ENCODE results near the gene WNT9A. TPM values are rescaled to one million over a fixed set of nuclear protein-coding genes. Genes with fewer than 3 reads are reported as not detected.

WNT9A gene
- total and polyA plus RNA-seq, 5 donors, result 0.60 to 1.8 (median 0.71) TPM

DNA sequence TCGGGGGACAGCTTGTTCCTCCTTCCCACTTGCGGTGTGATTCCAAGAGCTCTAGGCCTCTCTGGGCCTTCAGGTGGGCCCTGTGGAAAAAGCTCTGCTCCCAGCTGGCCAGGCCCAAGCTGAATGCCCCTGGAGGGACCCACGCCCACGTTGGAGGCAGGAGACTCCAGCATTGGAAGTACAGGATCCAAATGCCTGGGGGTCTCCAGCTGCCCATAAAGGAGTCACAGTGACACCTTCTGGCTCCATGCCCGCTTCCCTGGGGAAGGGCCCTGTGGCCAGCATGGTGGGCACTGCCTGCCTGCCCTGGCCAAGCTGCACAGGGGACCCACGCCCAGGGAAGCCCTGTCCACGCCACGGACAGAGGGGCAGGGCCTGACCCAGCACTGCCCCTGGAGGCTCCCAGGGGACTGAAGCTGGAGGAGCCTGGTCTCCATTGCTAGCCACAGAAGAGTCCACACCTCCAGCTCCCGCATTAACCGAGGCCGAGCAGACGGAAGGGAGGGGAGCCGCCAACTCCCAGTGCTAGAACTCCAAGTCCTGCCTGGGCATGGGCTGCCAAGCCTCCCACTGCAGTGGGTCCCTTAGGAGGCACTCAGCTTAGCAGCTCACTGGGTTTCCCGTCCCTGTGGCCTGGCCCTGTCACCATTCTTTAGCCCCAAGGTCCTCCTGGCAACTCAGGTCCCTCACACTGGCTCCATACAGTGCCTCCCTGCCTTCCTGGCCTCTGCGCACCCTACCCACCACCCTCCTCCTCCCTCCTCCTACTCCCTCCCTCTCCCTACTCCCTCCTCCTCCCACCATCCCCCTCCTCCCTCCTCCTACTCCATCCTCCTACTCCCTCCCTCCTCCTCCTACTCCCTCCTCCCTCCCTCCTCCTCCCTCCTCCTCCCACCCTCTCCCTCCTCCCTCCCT, 41.9 kb downstream of the WNT9A start:
- intact Hi-C loops (cut with DNase I), result no loop called here
- no peaks in the 10 kb centered on the region for H3K27me3 ChIP-seq (ENCODE audit: control insufficient read depth, insufficient read depth)
- no peaks in the 10 kb centered on the region for H3K9me3 ChIP-seq (ENCODE audit: control insufficient read depth, low read length)
- H3K27ac ChIP-seq (ENCODE audit: low read length), result no peak overlapping the region
- H3K4me3 ChIP-seq (ENCODE audit: low read length), result no peak overlapping the region
- no peaks in the 10 kb centered on the region for H3K4me1 ChIP-seq (ENCODE audit: control insufficient read depth, insufficient read depth, low read length)
- ATAC-seq, result no peak
- DNase-seq, result peak in 2 of 3 donors; percentile 49 to 55
- WGBS, result 76% methylated on average over 15 of the region's 15 CpGs

GRCh38 chr1:227904541-227905335, 43.0 kb downstream of the WNT9A start:
- 89% methylated on average over 14 of the region's 14 CpGs for WGBS
- ATAC-seq, result no peak
- DNase-seq, result peak; percentile 4 to 40 (median 20)
- Histone ChIP-seq H3K9me3 (ENCODE audit: control insufficient read depth, low read length) (no peaks in the 10 kb centered on the region), H3K27me3 (ENCODE audit: control insufficient read depth, insufficient read depth) (no peaks in the 10 kb centered on the region), H3K27ac (ENCODE audit: low read length) (no peak overlapping the region), H3K4me3 (ENCODE audit: low read length) (no peak overlapping the region), H3K4me1 (ENCODE audit: control insufficient read depth, insufficient read depth, low read length) (no peaks in the 10 kb centered on the region)
- intact Hi-C loops (cut with DNase I), result no loop called here

DNA sequence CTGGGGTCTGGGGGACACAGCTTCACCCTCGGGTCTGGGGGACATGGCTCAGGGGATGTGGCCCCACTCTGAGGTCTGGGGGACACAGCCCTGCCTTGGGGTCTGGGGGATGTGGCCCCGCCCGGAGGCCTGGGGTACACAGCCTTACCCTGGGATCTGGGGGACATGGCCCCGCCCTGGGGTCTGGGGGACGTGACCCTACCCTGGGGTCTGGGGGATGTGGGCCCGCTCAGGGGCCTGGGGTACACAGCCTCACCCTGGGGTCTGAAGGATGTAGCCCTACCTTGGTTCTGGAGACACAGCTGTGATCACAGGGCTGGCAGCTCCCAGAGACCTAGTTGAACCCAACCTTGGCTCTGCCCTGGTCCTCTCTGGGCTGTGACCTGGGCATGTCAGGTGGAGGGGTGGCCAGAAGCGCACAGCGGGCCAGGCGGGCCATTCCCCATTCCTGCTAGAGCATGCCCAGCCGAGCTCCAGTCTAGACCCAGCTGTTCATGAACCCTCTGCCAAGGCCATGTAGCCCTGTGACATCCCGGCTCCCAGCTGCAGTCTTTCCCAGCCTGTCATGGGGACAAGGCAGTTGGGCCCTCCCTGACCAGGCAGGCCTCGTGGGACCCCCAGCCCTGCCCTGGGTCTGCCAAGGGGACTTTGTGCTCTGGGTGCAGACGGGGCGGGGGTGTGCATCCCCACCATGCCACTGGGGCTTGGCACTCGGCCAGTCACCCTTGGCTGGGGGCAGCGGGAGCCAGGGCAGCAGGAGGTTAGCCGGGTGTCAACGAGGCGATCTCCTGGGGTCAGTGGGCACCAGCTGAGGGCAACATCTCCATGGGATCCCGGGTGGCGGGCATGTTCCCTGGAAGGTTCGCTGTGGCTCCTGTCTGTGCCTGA, 43.9 kb downstream of the WNT9A start:
- Histone ChIP-seq H3K4me3 (ENCODE audit: low read length) (no peak overlapping the region), H3K4me1 (ENCODE audit: control insufficient read depth, insufficient read depth, low read length) (no peaks in the 10 kb centered on the region), H3K27me3 (ENCODE audit: control insufficient read depth, insufficient read depth) (no peaks in the 10 kb centered on the region), H3K9me3 (ENCODE audit: control insufficient read depth, low read length) (no peaks in the 10 kb centered on the region), H3K27ac (ENCODE audit: low read length) (no peak overlapping the region)
- 87% methylated on average over 22 of the region's 22 CpGs for WGBS
- ATAC-seq (no peak), DNase-seq (peak; percentile 9 to 59 (median 40))
- intact Hi-C loops (cut with DNase I), result no loop called here

GRCh38 chr1:227903061-227903521, 44.6 kb downstream of the WNT9A start:
- Histone ChIP-seq H3K27ac (ENCODE audit: low read length) (no peak overlapping the region), H3K4me3 (ENCODE audit: low read length) (no peak overlapping the region), H3K9me3 (ENCODE audit: control insufficient read depth, low read length) (no peaks in the 10 kb centered on the region), H3K4me1 (ENCODE audit: control insufficient read depth, insufficient read depth, low read length) (no peaks in the 10 kb centered on the region), H3K27me3 (ENCODE audit: control insufficient read depth, insufficient read depth) (no peaks in the 10 kb centered on the region)
- peak; percentile 9 to 47 (median 44) for DNase-seq
- peak in 1 of 2 donors; percentile 9 for ATAC-seq
- intact Hi-C loops (cut with DNase I), result no loop called here
- WGBS, result 92% methylated on average over 9 of the region's 9 CpGs

- Histone ChIP-seq H3K4me3 (ENCODE audit: low read length) (no peak overlapping the region), H3K27me3 (ENCODE audit: control insufficient read depth, insufficient read depth) (no peaks in the 10 kb centered on the region), H3K4me1 (ENCODE audit: control insufficient read depth, insufficient read depth, low read length) (no peaks in the 10 kb centered on the region), H3K27ac (ENCODE audit: low read length) (no peak overlapping the region), H3K9me3 (ENCODE audit: control insufficient read depth, low read length) (no peaks in the 10 kb centered on the region)
- DNase-seq, result peak in 2 of 3 donors; percentile 6 to 32
- whole genome bisulfite sequencing, result 89% methylated on average over 9 of the region's 9 CpGs
- no peak for ATAC-seq
- intact Hi-C loops (cut with DNase I), result no loop called here
Observed at GRCh38 chr1:227902641-227902990, 45.1 kb downstream of the WNT9A start.

GRCh38 chr1:227901906-227902640, 45.7 kb downstream of the WNT9A start:
- Histone ChIP-seq H3K27ac (ENCODE audit: low read length) (no peak overlapping the region), H3K27me3 (ENCODE audit: control insufficient read depth, insufficient read depth) (no peaks in the 10 kb centered on the region), H3K9me3 (ENCODE audit: control insufficient read depth, low read length) (no peaks in the 10 kb centered on the region), H3K4me3 (ENCODE audit: low read length) (no peak overlapping the region), H3K4me1 (ENCODE audit: control insufficient read depth, insufficient read depth, low read length) (no peaks in the 10 kb centered on the region)
- intact Hi-C loops (cut with DNase I), result no loop called here
- 66% methylated on average over 11 of the region's 11 CpGs for WGBS
- no peak for ATAC-seq
- peak; percentile 7 to 53 (median 12) for DNase-seq

- intact Hi-C loops (cut with DNase I), result no loop called here
- Histone ChIP-seq H3K9me3 (ENCODE audit: control insufficient read depth, low read length) (no peaks in the 10 kb centered on the region), H3K27ac (ENCODE audit: low read length) (no peak overlapping the region), H3K4me1 (ENCODE audit: control insufficient read depth, insufficient read depth, low read length) (no peaks in the 10 kb centered on the region), H3K4me3 (ENCODE audit: low read length) (no peak overlapping the region), H3K27me3 (ENCODE audit: control insufficient read depth, insufficient read depth) (no peaks in the 10 kb centered on the region)
- WGBS, result 92% methylated on average over 13 of the region's 13 CpGs
- peak; percentile 3 to 47 (median 38) for DNase-seq
- no peak for ATAC-seq
Observed at GRCh38 chr1:227901239-227901905, 46.4 kb downstream of the WNT9A start.

DNA sequence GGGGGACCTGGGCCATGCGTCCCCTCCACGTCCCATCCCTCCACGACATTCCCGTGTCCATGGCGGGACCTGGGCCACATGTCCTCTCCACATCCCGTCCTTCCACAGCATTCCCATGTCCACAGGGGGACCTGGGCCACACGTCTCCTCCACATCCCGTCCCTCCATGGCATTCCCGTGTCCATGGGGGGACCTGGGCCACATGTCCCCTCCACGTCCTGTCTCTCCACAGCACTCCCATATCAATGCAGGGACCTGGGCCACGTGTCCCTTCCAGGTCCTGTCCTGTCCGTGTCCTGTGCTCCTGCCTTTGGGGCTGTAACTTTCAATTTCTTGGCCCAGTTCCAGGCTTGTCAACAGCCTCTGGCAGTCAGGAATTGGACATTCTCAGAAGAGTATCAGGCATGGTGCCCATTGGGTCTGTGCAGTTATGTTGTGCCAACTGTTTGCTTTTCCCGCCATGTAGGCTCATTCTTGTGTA, 47.1 kb downstream of the WNT9A start:
- Histone ChIP-seq H3K4me1 (ENCODE audit: control insufficient read depth, insufficient read depth, low read length) (no peaks in the 10 kb centered on the region), H3K27me3 (ENCODE audit: control insufficient read depth, insufficient read depth) (no peaks in the 10 kb centered on the region), H3K9me3 (ENCODE audit: control insufficient read depth, low read length) (no peaks in the 10 kb centered on the region), H3K4me3 (ENCODE audit: low read length) (no peak overlapping the region), H3K27ac (ENCODE audit: low read length) (no peak overlapping the region)
- intact Hi-C loops (cut with DNase I), result no loop called here
- DNase-seq (peak in 2 of 3 donors; percentile 7 to 24), ATAC-seq (no peak)
- 88% methylated on average over 13 of the region's 13 CpGs for WGBS

- Histone ChIP-seq H3K4me1 (ENCODE audit: control insufficient read depth, insufficient read depth, low read length) (no peaks in the 10 kb centered on the region), H3K4me3 (ENCODE audit: low read length) (no peak overlapping the region), H3K9me3 (ENCODE audit: control insufficient read depth, low read length) (no peaks in the 10 kb centered on the region), H3K27ac (ENCODE audit: low read length) (no peak overlapping the region), H3K27me3 (ENCODE audit: control insufficient read depth, insufficient read depth) (no peaks in the 10 kb centered on the region)
- DNase-seq (peak; percentile 7 to 41 (median 38)), ATAC-seq (no peak)
- intact Hi-C loops (cut with DNase I), result no loop called here
- WGBS, result 74% methylated on average over 18 of the region's 18 CpGs
Observed at GRCh38 chr1:227899820-227900449, 47.8 kb downstream of the WNT9A start.

Data from right cardiac atrium (tissue), 5 donors.